ENCODE measurements around the gene NEU1. TPM values are rescaled to one million over a fixed set of nuclear protein-coding genes. Genes with fewer than 3 reads are reported as not detected.
"Not testable (repeated sequence)": the region's sequence is repeated elsewhere in the genome, so short reads cannot be mapped to it uniquely, and the experiment has no call there.

NEU1 gene
- polyA plus RNA-seq, 12 donors: 14.6 to 32.7 (median 16.0) TPM; not detected in 1

- DNase-seq: peak; percentile 73
These were observed 40.4 kb downstream of the NEU1 start for GRCh38 chr6:31822036-31822821.

GRCh38 chr6:31821301-31822035, 41.2 kb downstream of the NEU1 start:
- peak; percentile 68 for DNase-seq

- DNase-seq: not testable (repeated sequence)
These were observed 42.2 kb downstream of the NEU1 start for GRCh38 chr6:31820399-31820798.

GRCh38 chr6:31819871-31820299, 42.7 kb downstream of the NEU1 start:
- no peak for DNase-seq

GRCh38 chr6:31817929-31818511, 44.6 kb downstream of the NEU1 start:
- not testable (repeated sequence) for DNase-seq

- DNase-seq: not testable (repeated sequence)
These were observed 45.3 kb downstream of the NEU1 start for GRCh38 chr6:31817133-31817928.

GRCh38 chr6:31815025-31815838, 47.4 kb downstream of the NEU1 start, which contains the start of the genes HSPA1A and HSPA1L:
Gene HSPA1A (plus strand): TSS chr6:31815543. CDS start chr6:31815757, 214 bp downstream.
Gene HSPA1L (minus strand): TSS chr6:31815283. CDS start chr6:31811972, 3,311 bp downstream.
- peak; percentile 98 for DNase-seq

GRCh38 chr6:31814677-31815024, 48.0 kb downstream of the NEU1 start:
- DNase-seq: peak; percentile 98

GRCh38 chr6:31813465-31813849, 49.2 kb downstream of the NEU1 start:
- no peak for DNase-seq

- DNase-seq: no peak
These were observed 51.0 kb downstream of the NEU1 start for GRCh38 chr6:31811645-31812044.

- DNase-seq: not testable (repeated sequence)
These were observed 54.0 kb downstream of the NEU1 start for GRCh38 chr6:31808599-31808998.

Other genes starting within 250 kb of the NEU1 start
- gene AIF1, start 247.6 kb downstream of the NEU1 start, polyA plus RNA-seq (ENCODE audit: insufficient read length in 12 of 12): 10 to 100 TPM in 11 of 12 donors, not detected in 1; 12.8 to 39.9 (median 18.8) TPM
- gene PRRC2A, start 242.1 kb downstream of the NEU1 start, polyA plus RNA-seq (ENCODE audit: insufficient read length in 12 of 12): 100 to 1,000 TPM; 104 to 352 (median 123) TPM
- 100 to 1,000 TPM in 11 of 12 donors, not detected in 1; 153 to 248 (median 195) TPM for gene BAG6, start 210.2 kb downstream of the NEU1 start, polyA plus RNA-seq (ENCODE audit: insufficient read length in 12 of 12)
- 1 to 10 TPM in 10 of 12 donors, not detected in 2; 3.4 to 9.7 (median 4.8) TPM for gene APOM, start 206.9 kb downstream of the NEU1 start, polyA plus RNA-seq (ENCODE audit: insufficient read length in 12 of 12)
- gene C6orf47, start 202.0 kb downstream of the NEU1 start, polyA plus RNA-seq (ENCODE audit: insufficient read length in 12 of 12): 10 to 100 TPM in 11 of 12 donors, not detected in 1; 10.9 to 15.8 (median 12.5) TPM
- gene GPANK1, start 197.8 kb downstream of the NEU1 start, polyA plus RNA-seq (ENCODE audit: insufficient read length in 12 of 12): 10 to 100 TPM in 11 of 12 donors, not detected in 1; 12.1 to 25.8 (median 13.5) TPM
- 100 to 1,000 TPM in 11 of 12 donors, not detected in 1; 121 to 202 (median 144) TPM for gene CSNK2B, start 196.7 kb downstream of the NEU1 start, polyA plus RNA-seq (ENCODE audit: insufficient read length in 12 of 12)
- gene LY6G5B, start 192.8 kb downstream of the NEU1 start, polyA plus RNA-seq (ENCODE audit: insufficient read length in 12 of 12): 10 to 100 TPM in 9 of 12 donors, 1 to 10 TPM in 2, not detected in 1; 6.1 to 27.9 (median 14.2) TPM
- 1 to 10 TPM in 10 of 12 donors, not detected in 2; 1.2 to 6.4 (median 3.2) TPM for gene LY6G5C, start 181.8 kb downstream of the NEU1 start, polyA plus RNA-seq (ENCODE audit: insufficient read length in 12 of 12)
- 10 to 100 TPM in 11 of 12 donors, not detected in 1; 35.4 to 54.1 (median 43.1) TPM for gene ABHD16A, start 159.5 kb downstream of the NEU1 start, polyA plus RNA-seq (ENCODE audit: insufficient read length in 12 of 12)
- under 1 TPM in 1 of 12 donors, not detected in 11; 0.27 TPM for gene LY6G6F, start 156.0 kb downstream of the NEU1 start, polyA plus RNA-seq (ENCODE audit: insufficient read length in 12 of 12)
- 1 to 10 TPM in 1 of 12 donors, under 1 TPM in 5, not detected in 6; 0.50 to 1.1 (median 0.75) TPM for gene LY6G6D, start 147.5 kb downstream of the NEU1 start, polyA plus RNA-seq (ENCODE audit: insufficient read length in 12 of 12)
- 1 to 10 TPM in 3 of 12 donors, under 1 TPM in 4, not detected in 5; 0.28 to 6.6 (median 0.63) TPM for gene LY6G6C, start 141.1 kb downstream of the NEU1 start, polyA plus RNA-seq (ENCODE audit: insufficient read length in 12 of 12)
- 1 to 10 TPM in 2 of 12 donors, under 1 TPM in 8, not detected in 2; 0.49 to 1.7 (median 0.63) TPM for gene MPIG6B, start 139.4 kb downstream of the NEU1 start, polyA plus RNA-seq (ENCODE audit: insufficient read length in 12 of 12)
- 100 to 1,000 TPM in 8 of 12 donors, 10 to 100 TPM in 3, not detected in 1; 89.7 to 152 (median 108) TPM for gene DDAH2, start 133.5 kb downstream of the NEU1 start, polyA plus RNA-seq (ENCODE audit: insufficient read length in 12 of 12)
- 100 to 1,000 TPM in 11 of 12 donors, not detected in 1; 100 to 194 (median 129) TPM for gene CLIC1, start 126.3 kb downstream of the NEU1 start, polyA plus RNA-seq (ENCODE audit: insufficient read length in 12 of 12)
- 10 to 100 TPM in 6 of 12 donors, 1 to 10 TPM in 5, not detected in 1; 7.4 to 32.2 (median 13.8) TPM for gene MSH5, start 122.8 kb downstream of the NEU1 start, polyA plus RNA-seq (ENCODE audit: insufficient read length in 12 of 12)
- gene SAPCD1, start 100.2 kb downstream of the NEU1 start, polyA plus RNA-seq (ENCODE audit: insufficient read length in 12 of 12): 10 to 100 TPM in 1 of 12 donors, 1 to 10 TPM in 9, not detected in 2; 1.6 to 10.7 (median 2.4) TPM
- 1 to 10 TPM in 10 of 12 donors, not detected in 2; 1.1 to 4.1 (median 2.1) TPM for gene VWA7, start 85.5 kb downstream of the NEU1 start, polyA plus RNA-seq (ENCODE audit: insufficient read length in 12 of 12)
- gene VARS1, start 67.1 kb downstream of the NEU1 start, polyA plus RNA-seq (ENCODE audit: insufficient read length in 12 of 12): 10 to 100 TPM in 11 of 12 donors, not detected in 1; 38.6 to 60.8 (median 45.0) TPM
- 10 to 100 TPM in 11 of 12 donors, not detected in 1; 47.5 to 67.9 (median 58.6) TPM for gene LSM2, start 55.9 kb downstream of the NEU1 start, polyA plus RNA-seq (ENCODE audit: insufficient read length in 12 of 12)
- 1 to 10 TPM in 10 of 12 donors, not detected in 2; 3.6 to 5.5 (median 4.5) TPM for gene HSPA1L, start 47.5 kb downstream of the NEU1 start, polyA plus RNA-seq (ENCODE audit: insufficient read length in 12 of 12)
- gene HSPA1A, start 47.3 kb downstream of the NEU1 start, polyA plus RNA-seq (ENCODE audit: insufficient read length in 12 of 12): 100 to 1,000 TPM in 1 of 12 donors, 10 to 100 TPM in 10, not detected in 1; 47.4 to 110 (median 62.3) TPM
- 1,000 to 10,000 TPM in 1 of 12 donors, 100 to 1,000 TPM in 2, 10 to 100 TPM in 9; 28.3 to 1,034 (median 49.7) TPM for gene HSPA1B, start 35.1 kb downstream of the NEU1 start, polyA plus RNA-seq (ENCODE audit: insufficient read length in 12 of 12)
- gene SLC44A4, start 16.2 kb upstream of the NEU1 start, polyA plus RNA-seq (ENCODE audit: insufficient read length in 12 of 12): 10 to 100 TPM in 1 of 12 donors, under 1 TPM in 9, not detected in 2; 0.09 to 25.0 (median 0.23) TPM
- 10 to 100 TPM in 11 of 12 donors, not detected in 1; 26.0 to 62.8 (median 31.4) TPM for gene EHMT2, start 34.9 kb upstream of the NEU1 start, polyA plus RNA-seq (ENCODE audit: insufficient read length in 12 of 12)
- 10 to 100 TPM in 5 of 12 donors, 1 to 10 TPM in 6, not detected in 1; 7.5 to 17.3 (median 9.7) TPM for gene ZBTB12, start 39.3 kb upstream of the NEU1 start, polyA plus RNA-seq (ENCODE audit: insufficient read length in 12 of 12)
- gene C2, start 64.9 kb upstream of the NEU1 start, polyA plus RNA-seq (ENCODE audit: insufficient read length in 12 of 12): 10 to 100 TPM in 1 of 12 donors, 1 to 10 TPM in 10, not detected in 1; 4.3 to 21.2 (median 6.9) TPM
- 1 to 10 TPM in 9 of 12 donors, under 1 TPM in 1, not detected in 2; 0.97 to 5.8 (median 1.6) TPM for gene CFB, start 83.3 kb upstream of the NEU1 start, polyA plus RNA-seq (ENCODE audit: insufficient read length in 12 of 12)
- gene NELFE, start 96.2 kb upstream of the NEU1 start, polyA plus RNA-seq (ENCODE audit: insufficient read length in 12 of 12): 10 to 100 TPM in 11 of 12 donors, not detected in 1; 54.1 to 83.6 (median 59.8) TPM
- 10 to 100 TPM in 11 of 12 donors, not detected in 1; 15.5 to 39.5 (median 28.6) TPM for gene SKIC2, start 96.4 kb upstream of the NEU1 start, polyA plus RNA-seq (ENCODE audit: insufficient read length in 12 of 12)
- gene DXO, start 109.3 kb upstream of the NEU1 start, polyA plus RNA-seq (ENCODE audit: insufficient read length in 12 of 12): 10 to 100 TPM in 11 of 12 donors, not detected in 1; 10.8 to 28.9 (median 16.1) TPM
- gene C4A, start 119.2 kb upstream of the NEU1 start, polyA plus RNA-seq (ENCODE audit: insufficient read length in 12 of 12): 10 to 100 TPM in 5 of 12 donors, 1 to 10 TPM in 5, not detected in 2; 4.4 to 20.3 (median 10.1) TPM
- gene C4B, start 152.0 kb upstream of the NEU1 start, polyA plus RNA-seq (ENCODE audit: insufficient read length in 12 of 12): 10 to 100 TPM in 8 of 12 donors, 1 to 10 TPM in 3, not detected in 1; 7.2 to 23.8 (median 12.3) TPM
- gene CYP21A2, start 175.6 kb upstream of the NEU1 start, polyA plus RNA-seq (ENCODE audit: insufficient read length in 12 of 12): 1 to 10 TPM in 3 of 12 donors, under 1 TPM in 7, not detected in 2; 0.21 to 1.1 (median 0.50) TPM
- gene TNXB, start 246.5 kb upstream of the NEU1 start, polyA plus RNA-seq (ENCODE audit: insufficient read length in 12 of 12): 100 to 1,000 TPM in 8 of 12 donors, 10 to 100 TPM in 3, not detected in 1; 76.2 to 208 (median 119) TPM